HepG2 (cell line): ENCODE results near the gene TAF6. TPM values are rescaled to one million over a fixed set of nuclear protein-coding genes. Genes with fewer than 3 reads are reported as not detected.

Experiments
- CCAR2 ChIP-seq: fragments of 200-400 bp; formaldehyde crosslinking; optimal IDR thresholded peaks from 2 replicates; pipeline ENCODE3; 2018; ENCODE audit warnings: low read depth, mild to moderate bottlenecking, low read length, moderate library complexity
- CREB1 ChIP-seq, 2 experiments: fragments of 450-650 bp in 1 of 2; IDR thresholded peaks; 2 replicates each; pipeline ENCODE4 v1.6.1; 2016 to 2017; ENCODE audit warnings: control low read depth in 1 of 2, mild to moderate bottlenecking in 1 of 2, missing compliant biosample characterization in 1 of 2, missing genetic modification characterization in 1 of 2
- DR1 ChIP-seq: sonication (generic); formaldehyde crosslinking; IDR thresholded peaks from 2 replicates; pipeline ENCODE4 v1.8.0; 2021; ENCODE audit warnings: mild to moderate bottlenecking, missing genetic modification reagents, inconsistent platforms
- ETV5 ChIP-seq: IDR thresholded peaks from 2 replicates; pipeline ENCODE4 v1.6.1; 2018; ENCODE audit warnings: missing biosample characterization, missing genetic modification reagents, inconsistent platforms, borderline replicate concordance
- FOXA3 ChIP-seq: IDR thresholded peaks from 2 replicates; pipeline ENCODE4 v1.6.1; 2016; ENCODE audit warnings: missing genetic modification reagents, missing compliant biosample characterization
- HOXA3 ChIP-seq: sonication (generic); formaldehyde crosslinking; IDR thresholded peaks from 2 replicates; pipeline ENCODE4 v1.5.0; 2020; ENCODE audit warnings: missing genetic modification reagents
- HOXA5 ChIP-seq: sonication (generic); formaldehyde crosslinking; IDR thresholded peaks from 2 replicates; pipeline ENCODE4 v1.4.0; 2020; ENCODE audit warnings: missing genetic modification reagents
- JUN ChIP-seq: sonication (generic); formaldehyde crosslinking; IDR thresholded peaks from 2 replicates; pipeline ENCODE4 v1.4.0; 2020; ENCODE audit warnings: mild to moderate bottlenecking, missing genetic modification reagents
- MIER3 ChIP-seq: IDR thresholded peaks from 2 replicates; pipeline ENCODE4 v1.6.1; 2016; ENCODE audit warnings: missing compliant biosample characterization, borderline replicate concordance
- SATB2 ChIP-seq: sonication (generic); formaldehyde crosslinking; IDR thresholded peaks from 2 replicates; pipeline ENCODE4 v1.5.0; 2020; ENCODE audit warnings: missing genetic modification reagents
- SOX5 ChIP-seq: IDR thresholded peaks from 2 replicates; pipeline ENCODE4 v1.6.1; 2016; ENCODE audit warnings: borderline replicate concordance
- XRCC5 ChIP-seq: fragments of 200-400 bp; formaldehyde crosslinking; optimal IDR thresholded peaks from 2 replicates; pipeline ENCODE3; 2017; ENCODE audit warnings: mild to moderate bottlenecking, low read length
- ZNF205 ChIP-seq: IDR thresholded peaks from 2 replicates; pipeline ENCODE4 v1.6.1; 2018; ENCODE audit warnings: missing biosample characterization, missing genetic modification reagents
- polyA plus RNA-seq, 8 experiments: library from polyadenylated mRNA; depleted of rRNA in 3 of 8; stranded (reverse) in 7 of 8; unstranded in 1 of 8; fragments of >200 nt; fragmentation: Illumina TruSeq in 4 of 8; extraction: Trizol in 4 of 8; gene quantifications; 2 replicates each; pipeline versions ENCODE4 v1.2.1 to v1.2.3, GENCODE V29; 2011 to 2016; ENCODE audit warnings: low read depth in 4 of 8, missing spikeins in 1 of 8, mixed read lengths in 1 of 8; ENCODE audit not compliant: insufficient read depth in 1 of 8
- total RNA-seq, 5 experiments: library from RNA; depleted of rRNA; stranded (reverse); fragments of >200 nt; fragmentation: Illumina TruSeq; extraction: Trizol; gene quantifications; 2 replicates each; pipeline ENCODE4 v1.2.3, GENCODE V29; 2016; ENCODE audit warnings: low read depth in 1 of 5
- TF ChIP-seq, protein P1 (sequence below): IDR thresholded peaks from 2 replicates; pipeline ENCODE4 v1.6.1; 2016; ENCODE audit warnings: low read depth, missing genetic modification reagents, missing compliant biosample characterization
- TF ChIP-seq, protein P2 (sequence below): sonication (generic); IDR thresholded peaks from 2 replicates; pipeline ENCODE4 v1.6.1; 2016; ENCODE audit warnings: low read depth, borderline replicate concordance
- TF ChIP-seq, protein P3 (sequence below), 2 experiments: fragments of 450-650 bp in 1 of 2; sonication (generic) in 1 of 2; formaldehyde crosslinking; IDR thresholded peaks; 2 replicates each; pipeline versions ENCODE4 v1.5.0 to v1.8.0; 2020 to 2022; ENCODE audit warnings: mild to moderate bottlenecking in 1 of 2, missing genetic modification reagents in 1 of 2
- TF ChIP-seq, protein P4 (sequence below): sonication (generic); formaldehyde crosslinking; IDR thresholded peaks from 2 replicates; pipeline ENCODE4 v1.4.0; 2020; ENCODE audit warnings: missing genetic modification reagents
- TF ChIP-seq, protein P5 (sequence below): sonication (generic); formaldehyde crosslinking; IDR thresholded peaks from 2 replicates; pipeline ENCODE4 v1.4.0; 2020; ENCODE audit warnings: missing genetic modification reagents

TAF6 gene
- total and polyA plus RNA-seq, 2 of the 13 experiments (the other 11 are each of a cell fraction or from before 2014, with no cell fraction given) = 12.9 to 18.8 TPM

DNA sequence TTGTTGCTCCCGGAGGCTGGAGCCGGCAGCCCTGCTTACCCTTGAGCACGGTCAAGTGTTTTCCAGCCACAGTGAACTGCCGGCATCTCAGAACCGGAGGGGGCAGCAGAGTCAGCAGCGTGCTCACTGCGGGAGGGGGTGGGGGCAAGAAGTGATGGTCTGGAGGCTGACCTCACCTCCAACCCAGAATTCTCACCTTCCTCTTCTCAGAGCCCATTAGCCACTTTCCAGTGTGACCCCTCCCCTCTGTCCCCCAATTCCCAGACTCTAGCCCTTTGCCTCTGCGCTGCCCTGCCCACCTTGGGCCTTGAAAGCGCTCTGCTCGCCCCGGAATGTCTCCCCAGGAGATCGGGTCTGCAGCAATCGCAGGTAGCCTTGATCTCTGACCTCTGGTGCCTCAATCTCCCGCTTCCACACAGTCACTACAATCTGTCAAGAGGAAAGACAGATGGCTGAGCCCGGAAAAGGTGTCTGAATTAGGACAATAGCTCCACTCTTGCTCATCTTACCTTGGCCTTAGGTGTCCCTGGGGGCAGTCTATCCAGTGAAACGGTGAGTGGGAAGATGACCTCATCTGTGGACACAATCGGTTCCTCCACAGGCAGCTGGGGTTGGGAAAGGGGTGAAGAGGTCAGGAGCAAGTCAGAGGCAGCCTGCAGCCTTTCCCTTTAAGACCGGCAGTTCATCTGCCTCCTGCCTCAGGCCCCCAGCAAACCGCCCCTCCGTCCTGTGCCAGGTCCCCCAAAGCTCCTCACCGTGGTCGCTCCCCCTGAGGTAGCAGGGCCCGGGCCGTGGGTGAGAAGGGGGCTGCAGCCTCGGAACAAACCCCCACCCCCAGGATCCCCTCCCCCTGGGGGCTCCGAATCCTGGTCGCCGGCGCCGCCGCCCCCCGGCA is 38.4 kb upstream of the TAF6 start (continued):
- TF ChIP-seq HOXA5 (CRISPR knock-in tag) = peak; percentile 34; the same call in 1 of the 2 replicates
- TF ChIP-seq CREB1 (IDR thresholded peaks at IDR 0.05) = 0 out of 2 replicates have a peak, but pooled peaks have one; percentile 6
- no peak for TF ChIP-seq CREB1 (CRISPR knock-in tag; IDR thresholded peaks at IDR 0.05)
- peak; percentile 74; the same call in 1 of the 2 replicates for TF ChIP-seq JUN (CRISPR knock-in tag)
- TF ChIP-seq, protein P1, sequence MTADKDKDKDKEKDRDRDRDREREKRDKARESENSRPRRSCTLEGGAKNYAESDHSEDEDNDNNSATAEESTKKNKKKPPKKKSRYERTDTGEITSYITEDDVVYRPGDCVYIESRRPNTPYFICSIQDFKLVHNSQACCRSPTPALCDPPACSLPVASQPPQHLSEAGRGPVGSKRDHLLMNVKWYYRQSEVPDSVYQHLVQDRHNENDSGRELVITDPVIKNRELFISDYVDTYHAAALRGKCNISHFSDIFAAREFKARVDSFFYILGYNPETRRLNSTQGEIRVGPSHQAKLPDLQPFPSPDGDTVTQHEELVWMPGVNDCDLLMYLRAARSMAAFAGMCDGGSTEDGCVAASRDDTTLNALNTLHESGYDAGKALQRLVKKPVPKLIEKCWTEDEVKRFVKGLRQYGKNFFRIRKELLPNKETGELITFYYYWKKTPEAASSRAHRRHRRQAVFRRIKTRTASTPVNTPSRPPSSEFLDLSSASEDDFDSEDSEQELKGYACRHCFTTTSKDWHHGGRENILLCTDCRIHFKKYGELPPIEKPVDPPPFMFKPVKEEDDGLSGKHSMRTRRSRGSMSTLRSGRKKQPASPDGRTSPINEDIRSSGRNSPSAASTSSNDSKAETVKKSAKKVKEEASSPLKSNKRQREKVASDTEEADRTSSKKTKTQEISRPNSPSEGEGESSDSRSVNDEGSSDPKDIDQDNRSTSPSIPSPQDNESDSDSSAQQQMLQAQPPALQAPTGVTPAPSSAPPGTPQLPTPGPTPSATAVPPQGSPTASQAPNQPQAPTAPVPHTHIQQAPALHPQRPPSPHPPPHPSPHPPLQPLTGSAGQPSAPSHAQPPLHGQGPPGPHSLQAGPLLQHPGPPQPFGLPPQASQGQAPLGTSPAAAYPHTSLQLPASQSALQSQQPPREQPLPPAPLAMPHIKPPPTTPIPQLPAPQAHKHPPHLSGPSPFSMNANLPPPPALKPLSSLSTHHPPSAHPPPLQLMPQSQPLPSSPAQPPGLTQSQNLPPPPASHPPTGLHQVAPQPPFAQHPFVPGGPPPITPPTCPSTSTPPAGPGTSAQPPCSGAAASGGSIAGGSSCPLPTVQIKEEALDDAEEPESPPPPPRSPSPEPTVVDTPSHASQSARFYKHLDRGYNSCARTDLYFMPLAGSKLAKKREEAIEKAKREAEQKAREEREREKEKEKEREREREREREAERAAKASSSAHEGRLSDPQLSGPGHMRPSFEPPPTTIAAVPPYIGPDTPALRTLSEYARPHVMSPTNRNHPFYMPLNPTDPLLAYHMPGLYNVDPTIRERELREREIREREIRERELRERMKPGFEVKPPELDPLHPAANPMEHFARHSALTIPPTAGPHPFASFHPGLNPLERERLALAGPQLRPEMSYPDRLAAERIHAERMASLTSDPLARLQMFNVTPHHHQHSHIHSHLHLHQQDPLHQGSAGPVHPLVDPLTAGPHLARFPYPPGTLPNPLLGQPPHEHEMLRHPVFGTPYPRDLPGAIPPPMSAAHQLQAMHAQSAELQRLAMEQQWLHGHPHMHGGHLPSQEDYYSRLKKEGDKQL = peak; percentile 35; the same call in 1 of the 2 replicates
- peak; percentile 40 for TF ChIP-seq FOXA3 (CRISPR knock-in tag)
- no peak for TF ChIP-seq CCAR2
- TF ChIP-seq SOX5 (CRISPR knock-in tag) = peak; percentile 51; the same call in 1 of the 2 replicates
- TF ChIP-seq, protein P2, sequence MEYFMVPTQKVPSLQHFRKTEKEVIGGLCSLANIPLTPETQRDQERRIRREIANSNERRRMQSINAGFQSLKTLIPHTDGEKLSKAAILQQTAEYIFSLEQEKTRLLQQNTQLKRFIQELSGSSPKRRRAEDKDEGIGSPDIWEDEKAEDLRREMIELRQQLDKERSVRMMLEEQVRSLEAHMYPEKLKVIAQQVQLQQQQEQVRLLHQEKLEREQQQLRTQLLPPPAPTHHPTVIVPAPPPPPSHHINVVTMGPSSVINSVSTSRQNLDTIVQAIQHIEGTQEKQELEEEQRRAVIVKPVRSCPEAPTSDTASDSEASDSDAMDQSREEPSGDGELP = peak; percentile 46; the same call in 1 of the 2 replicates
- TF ChIP-seq, protein P3, sequence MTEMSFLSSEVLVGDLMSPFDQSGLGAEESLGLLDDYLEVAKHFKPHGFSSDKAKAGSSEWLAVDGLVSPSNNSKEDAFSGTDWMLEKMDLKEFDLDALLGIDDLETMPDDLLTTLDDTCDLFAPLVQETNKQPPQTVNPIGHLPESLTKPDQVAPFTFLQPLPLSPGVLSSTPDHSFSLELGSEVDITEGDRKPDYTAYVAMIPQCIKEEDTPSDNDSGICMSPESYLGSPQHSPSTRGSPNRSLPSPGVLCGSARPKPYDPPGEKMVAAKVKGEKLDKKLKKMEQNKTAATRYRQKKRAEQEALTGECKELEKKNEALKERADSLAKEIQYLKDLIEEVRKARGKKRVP (CRISPR knock-in tag; IDR thresholded peaks at IDR 0.05) = peak in 1 of 2 experiments; percentile 52; a peak in 1 of 4 replicates
- peak; percentile 52 for TF ChIP-seq HOXA3 (CRISPR knock-in tag)
- TF ChIP-seq MIER3 = peak; percentile 55; the same call in 1 of the 2 replicates
- TF ChIP-seq SATB2 (CRISPR knock-in tag) = no peak
- TF ChIP-seq XRCC5 = peak; percentile 28
- no peak for TF ChIP-seq ZNF205 (CRISPR knock-in tag)
- peak; percentile 50 for TF ChIP-seq ETV5
- TF ChIP-seq, protein P4, sequence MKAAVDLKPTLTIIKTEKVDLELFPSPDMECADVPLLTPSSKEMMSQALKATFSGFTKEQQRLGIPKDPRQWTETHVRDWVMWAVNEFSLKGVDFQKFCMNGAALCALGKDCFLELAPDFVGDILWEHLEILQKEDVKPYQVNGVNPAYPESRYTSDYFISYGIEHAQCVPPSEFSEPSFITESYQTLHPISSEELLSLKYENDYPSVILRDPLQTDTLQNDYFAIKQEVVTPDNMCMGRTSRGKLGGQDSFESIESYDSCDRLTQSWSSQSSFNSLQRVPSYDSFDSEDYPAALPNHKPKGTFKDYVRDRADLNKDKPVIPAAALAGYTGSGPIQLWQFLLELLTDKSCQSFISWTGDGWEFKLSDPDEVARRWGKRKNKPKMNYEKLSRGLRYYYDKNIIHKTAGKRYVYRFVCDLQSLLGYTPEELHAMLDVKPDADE = 0 out of 2 replicates have a peak, but pooled peaks have one; percentile 42
- 0 out of 2 replicates have a peak, but pooled peaks have one; percentile 3 for TF ChIP-seq DR1 (CRISPR knock-in tag)
- TF ChIP-seq, protein P5, sequence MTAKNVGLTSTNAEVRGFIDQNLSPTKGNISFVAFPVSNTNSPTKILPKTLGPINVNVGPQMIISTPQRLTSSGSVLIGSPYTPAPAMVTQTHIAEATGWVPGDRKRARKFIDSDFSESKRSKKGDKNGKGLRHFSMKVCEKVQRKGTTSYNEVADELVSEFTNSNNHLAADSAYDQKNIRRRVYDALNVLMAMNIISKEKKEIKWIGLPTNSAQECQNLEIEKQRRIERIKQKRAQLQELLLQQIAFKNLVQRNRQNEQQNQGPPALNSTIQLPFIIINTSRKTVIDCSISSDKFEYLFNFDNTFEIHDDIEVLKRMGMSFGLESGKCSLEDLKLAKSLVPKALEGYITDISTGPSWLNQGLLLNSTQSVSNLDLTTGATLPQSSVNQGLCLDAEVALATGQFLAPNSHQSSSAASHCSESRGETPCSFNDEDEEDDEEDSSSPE (CRISPR knock-in tag) = 0 out of 2 replicates have a peak, but pooled peaks have one; percentile 13
